Caco-2 (cell line): ENCODE measurements around the gene ALG12. TPM values are rescaled to one million over a fixed set of nuclear protein-coding genes. Genes with fewer than 3 reads are reported as not detected.

ENCODE experiments used
- BruUV-seq: library from RNA; stranded (reverse); fragments of 400-500 nt; replicated peaks from 2 replicates; lab custom pipeline; 2021; lab: Mats Ljungman, UMichigan
- CTCF ChIA-PET: fragments of 300-600 bp; sonication (Branson Sonifier 250); formaldehyde crosslinking; loops from one replicate; lab custom pipeline; 2022; ENCODE audit warnings: antibody characterized with exemption; lab: Charles Lee
- POLR2A ChIA-PET: fragments of 300-600 bp; sonication (Branson Sonifier 250); formaldehyde crosslinking; loops from one replicate; lab custom pipeline; 2022; ENCODE audit warnings: antibody characterized with exemption; lab: Charles Lee
- DNase-seq, 2 experiments: peaks; one replicate each; pipeline versions ENCODE4 v3.0.0 to v3.0.0-alpha.2; 2020 to 2022
- H3K27me3 ChIP-seq: replicated peaks from 2 replicates; pipeline ENCODE4 v1.6.0; 2011; ENCODE audit warnings: low read length; ENCODE audit not compliant: control insufficient read depth, insufficient read depth
- H3K36me3 ChIP-seq: 2 replicates; pipeline ENCODE4 v1.5.1; 2011; ENCODE audit warnings: low read length; ENCODE audit not compliant: control insufficient read depth, insufficient read depth
- H3K4me1 ChIP-seq: fragments of 250-450 bp; sonication (Bioruptor Pico); 2 replicates; pipeline ENCODE4 v1.5.1; 2020; ENCODE audit warnings: mild to moderate bottlenecking
- H3K4me3 ChIP-seq: 2 replicates; pipeline ENCODE4 v1.5.1; 2011; ENCODE audit warnings: low read depth, mild to moderate bottlenecking, control low read depth, low read length
- H3K9me3 ChIP-seq: fragments of 250-450 bp; sonication (Bioruptor Pico); 2 replicates; pipeline ENCODE4 v1.5.1; 2020; ENCODE audit warnings: mild to moderate bottlenecking, moderate library complexity
- H3K27ac Mint-ChIP-seq: one replicate; pipeline ENCODE4 v1.8.0; 2022; ENCODE audit warnings: mixed read lengths; ENCODE audit not compliant: unreplicated experiment
- H3K27me3 Mint-ChIP-seq: one replicate; pipeline ENCODE4 v1.8.0; 2022; ENCODE audit warnings: mixed read lengths; ENCODE audit not compliant: insufficient read depth, unreplicated experiment
- H3K36me3 Mint-ChIP-seq: one replicate; pipeline ENCODE4 v1.8.0; 2022; ENCODE audit warnings: mild to moderate bottlenecking, mixed read lengths; ENCODE audit not compliant: insufficient read depth, unreplicated experiment
- H3K4me1 Mint-ChIP-seq: one replicate; pipeline ENCODE4 v1.8.0; 2022; ENCODE audit warnings: low read depth, mixed read lengths; ENCODE audit not compliant: unreplicated experiment
- H3K4me3 Mint-ChIP-seq: one replicate; pipeline ENCODE4 v1.8.0; 2022; ENCODE audit warnings: mild to moderate bottlenecking, moderate library complexity, mixed read lengths; ENCODE audit not compliant: unreplicated experiment
- H3K9me3 Mint-ChIP-seq: one replicate; pipeline ENCODE4 v1.8.0; 2022; ENCODE audit warnings: mixed read lengths; ENCODE audit not compliant: unreplicated experiment
- CTCF ChIP-seq, 2 experiments: fragments of 200-600 bp in 1 of 2; IDR thresholded peaks; 1 replicate in 1 of 2; 2 replicates in 1 of 2; pipeline versions ENCODE4 v1.5.1 to v1.8.0; 2011 to 2022; ENCODE audit warnings: antibody characterized with exemption in 1 of 2, control low read depth in 1 of 2, inconsistent platforms in 1 of 2, low read depth in 1 of 2, low read length in 1 of 2, mild to moderate bottlenecking in 1 of 2, moderate library complexity in 1 of 2; ENCODE audit not compliant: insufficient read depth in 1 of 2, severe bottlenecking in 1 of 2, unreplicated experiment in 1 of 2
- intact Hi-C: fragments of 100-400 bp; cut with micrococcal nuclease; formaldehyde crosslinking; loops from one replicate; pipeline ENCODE4 v1.10.0; 2022; ENCODE audit not compliant: unreplicated experiment
- total RNA-seq: library from RNA; stranded (reverse); gene quantifications from 2 replicates; pipeline ENCODE4 v1.2.3, GENCODE V29; 2022

The ALG12 gene
- total RNA-seq, 1 experiment from 2014 or later, result 35.7 TPM

- H3K4me1 Mint-ChIP-seq, result no peaks in the 10 kb centered on the region
- no peaks in the 10 kb centered on the region; the same call in 1 of the 2 replicates for H3K9me3 ChIP-seq
Measured at GRCh38 chr22:49866134-49866533, 52.1 kb downstream of the ALG12 start.

GRCh38 chr22:49865156-49865555 is 53.1 kb downstream of the ALG12 start:
- Mint-ChIP-seq H3K4me3 (no peak overlapping the region), H3K9me3 (peaks cover 36% of the 10 kb centered on the region), H3K27ac (no peak overlapping the region), H3K27me3 (no peaks in the 10 kb centered on the region), H3K36me3 (peaks cover 53% of the 10 kb centered on the region), H3K4me1 (no peaks in the 10 kb centered on the region)
- CTCF ChIA-PET, result no interaction called here
- H3K4me1 ChIP-seq, result no peaks in the 10 kb centered on the region
- H3K9me3 ChIP-seq, result no peaks in the 10 kb centered on the region; the same call in 1 of the 2 replicates
- intact Hi-C loops, result no loop called here
- no TSS peak for BruUV-seq
- H3K36me3 ChIP-seq, result 0 out of 2 replicates have a peak, but pooled peaks cover 1% of the 10 kb centered on the region
- no peak for DNase-seq
- no peak for TF ChIP-seq CTCF (IDR thresholded peaks at IDR 0.05; ENCODE audit: insufficient read depth in 1 of 2, low read depth in 1 of 2, low read length in 1 of 2, severe bottlenecking in 1 of 2, unreplicated experiment in 1 of 2)
- no peak overlapping the region for H3K4me3 ChIP-seq
- POLR2A ChIA-PET, result no interaction called here
- H3K27me3 ChIP-seq, result no peaks in the 10 kb centered on the region

More at GRCh38 chr22:49866134-49866533, 52.1 kb downstream of the ALG12 start:
- Histone ChIP-seq H3K4me3 (no peak overlapping the region), H3K27me3 (no peaks in the 10 kb centered on the region), H3K36me3 (0 out of 2 replicates have a peak, but pooled peaks cover 1% of the 10 kb centered on the region), H3K4me1 (no peaks in the 10 kb centered on the region)
- no peaks in the 10 kb centered on the region for H3K27me3 Mint-ChIP-seq
- no peak overlapping the region for H3K4me3 Mint-ChIP-seq
- POLR2A ChIA-PET, result no interaction called here
- peaks cover 58% of the 10 kb centered on the region for H3K36me3 Mint-ChIP-seq
- H3K9me3 Mint-ChIP-seq, result peaks cover 36% of the 10 kb centered on the region
- no peak overlapping the region for H3K27ac Mint-ChIP-seq
- TF ChIP-seq CTCF (IDR thresholded peaks at IDR 0.05; ENCODE audit: insufficient read depth in 1 of 2, low read depth in 1 of 2, low read length in 1 of 2, severe bottlenecking in 1 of 2, unreplicated experiment in 1 of 2), result no peak
- CTCF ChIA-PET, result no interaction called here
- DNase-seq, result no peak
- intact Hi-C loops, result no loop called here
- no TSS peak for BruUV-seq

- no peak overlapping the region for H3K4me3 ChIP-seq
- Mint-ChIP-seq H3K27me3 (no peaks in the 10 kb centered on the region), H3K4me1 (no peaks in the 10 kb centered on the region), H3K27ac (no peak overlapping the region), H3K9me3 (peaks cover 27% of the 10 kb centered on the region), H3K4me3 (no peak overlapping the region), H3K36me3 (peaks cover 45% of the 10 kb centered on the region)
- TF ChIP-seq CTCF (IDR thresholded peaks at IDR 0.05; ENCODE audit: insufficient read depth in 1 of 2, low read depth in 1 of 2, low read length in 1 of 2, severe bottlenecking in 1 of 2, unreplicated experiment in 1 of 2), result no peak
- no TSS peak for BruUV-seq
- no peaks in the 10 kb centered on the region for H3K9me3 ChIP-seq
- ChIA-PET POLR2A (no interaction called here), CTCF (no interaction called here)
- no peaks in the 10 kb centered on the region for H3K4me1 ChIP-seq
- intact Hi-C loops, result no loop called here
- 0 out of 2 replicates have a peak, but pooled peaks cover 1% of the 10 kb centered on the region for H3K36me3 ChIP-seq
- H3K27me3 ChIP-seq, result no peaks in the 10 kb centered on the region
- no peak for DNase-seq
Measured at GRCh38 chr22:49863931-49864330, 54.3 kb downstream of the ALG12 start.
